ENCODE data around the gene PSMD1.

Gene PSMD1

GRCh38 chr2:231185050-231185725, 128.5 kb downstream of the PSMD1 start:
- DNase-seq (ENCODE audit: low spot score), result no peak
- in situ Hi-C loops (cut with MboI; ENCODE audit: low sequenced_read_pairs, unreplicated experiment), result no loop called here
- no peak for TF ChIP-seq CTCF (IDR thresholded peaks at IDR 0.05; ENCODE audit: borderline replicate concordance, control extremely low read depth, extremely low read depth, insufficient read depth, missing control alignments)

- in situ Hi-C loops (cut with MboI; ENCODE audit: low sequenced_read_pairs, unreplicated experiment), result no loop called here
- TF ChIP-seq CTCF (IDR thresholded peaks at IDR 0.05; ENCODE audit: borderline replicate concordance, control extremely low read depth, extremely low read depth, insufficient read depth, missing control alignments), result no peak
These were observed 129.2 kb downstream of the PSMD1 start for GRCh38 chr2:231185886-231186285.

GRCh38 chr2:231186325-231186724, 129.7 kb downstream of the PSMD1 start:
- no peak for DNase-seq (ENCODE audit: low spot score)
- in situ Hi-C loops (cut with MboI; ENCODE audit: low sequenced_read_pairs, unreplicated experiment), result no loop called here
- TF ChIP-seq CTCF (IDR thresholded peaks at IDR 0.05; ENCODE audit: borderline replicate concordance, control extremely low read depth, extremely low read depth, insufficient read depth, missing control alignments), result no peak

More at GRCh38 chr2:231185886-231186285, 129.2 kb downstream of the PSMD1 start:
- DNase-seq (ENCODE audit: low spot score), result no peak

- TF ChIP-seq CTCF (IDR thresholded peaks at IDR 0.05; ENCODE audit: borderline replicate concordance, control extremely low read depth, extremely low read depth, insufficient read depth, missing control alignments), result no peak
- no peak for DNase-seq (ENCODE audit: low spot score)
- in situ Hi-C loops (cut with MboI; ENCODE audit: low sequenced_read_pairs, unreplicated experiment), result no loop called here
These were observed 131.3 kb downstream of the PSMD1 start for GRCh38 chr2:231187736-231188505.

GRCh38 chr2:231188506-231189170, 132.0 kb downstream of the PSMD1 start:
- TF ChIP-seq CTCF (IDR thresholded peaks at IDR 0.05; ENCODE audit: borderline replicate concordance, control extremely low read depth, extremely low read depth, insufficient read depth, missing control alignments), result no peak
- DNase-seq (ENCODE audit: low spot score), result peak; percentile 23
- in situ Hi-C loops (cut with MboI; ENCODE audit: low sequenced_read_pairs, unreplicated experiment), result no loop called here

GRCh38 chr2:231189171-231189530, 132.5 kb downstream of the PSMD1 start:
- no peak for DNase-seq (ENCODE audit: low spot score)
- no peak for TF ChIP-seq CTCF (IDR thresholded peaks at IDR 0.05; ENCODE audit: borderline replicate concordance, control extremely low read depth, extremely low read depth, insufficient read depth, missing control alignments)
- in situ Hi-C loops (cut with MboI; ENCODE audit: low sequenced_read_pairs, unreplicated experiment), result no loop called here
